ENCODE results near the gene DNM1.
A peak's percentile ranks its signal among the peaks of the same experiment; 100 is the strongest.

DNA sequence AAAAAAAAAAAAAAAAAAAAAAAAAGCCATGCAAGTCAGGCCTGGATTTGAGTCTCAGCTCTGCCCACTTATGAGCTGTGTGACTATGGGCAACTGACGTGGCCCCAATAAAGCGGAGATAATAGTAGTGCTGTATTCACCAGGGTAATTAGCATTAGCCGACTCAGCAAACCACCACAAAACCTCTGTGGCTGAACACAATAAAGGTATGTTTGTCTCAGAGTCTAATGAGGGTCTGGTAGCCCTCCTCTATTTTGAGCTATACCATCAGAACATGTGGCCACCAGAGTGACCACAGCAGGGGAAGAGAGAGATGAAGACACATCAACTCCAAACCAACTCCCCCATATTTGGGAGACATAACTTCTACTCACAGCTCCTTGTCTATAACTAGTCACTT, 88.8 kb downstream of the DNM1 start:
- TF ChIP-seq, protein P1, sequence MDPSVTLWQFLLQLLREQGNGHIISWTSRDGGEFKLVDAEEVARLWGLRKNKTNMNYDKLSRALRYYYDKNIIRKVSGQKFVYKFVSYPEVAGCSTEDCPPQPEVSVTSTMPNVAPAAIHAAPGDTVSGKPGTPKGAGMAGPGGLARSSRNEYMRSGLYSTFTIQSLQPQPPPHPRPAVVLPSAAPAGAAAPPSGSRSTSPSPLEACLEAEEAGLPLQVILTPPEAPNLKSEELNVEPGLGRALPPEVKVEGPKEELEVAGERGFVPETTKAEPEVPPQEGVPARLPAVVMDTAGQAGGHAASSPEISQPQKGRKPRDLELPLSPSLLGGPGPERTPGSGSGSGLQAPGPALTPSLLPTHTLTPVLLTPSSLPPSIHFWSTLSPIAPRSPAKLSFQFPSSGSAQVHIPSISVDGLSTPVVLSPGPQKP (IDR thresholded peaks at IDR 0.05; ENCODE audit: low read depth, low read length): no peak
- TF ChIP-seq CHD4 (IDR thresholded peaks at IDR 0.05): no peak
- TF ChIP-seq, protein P2, sequence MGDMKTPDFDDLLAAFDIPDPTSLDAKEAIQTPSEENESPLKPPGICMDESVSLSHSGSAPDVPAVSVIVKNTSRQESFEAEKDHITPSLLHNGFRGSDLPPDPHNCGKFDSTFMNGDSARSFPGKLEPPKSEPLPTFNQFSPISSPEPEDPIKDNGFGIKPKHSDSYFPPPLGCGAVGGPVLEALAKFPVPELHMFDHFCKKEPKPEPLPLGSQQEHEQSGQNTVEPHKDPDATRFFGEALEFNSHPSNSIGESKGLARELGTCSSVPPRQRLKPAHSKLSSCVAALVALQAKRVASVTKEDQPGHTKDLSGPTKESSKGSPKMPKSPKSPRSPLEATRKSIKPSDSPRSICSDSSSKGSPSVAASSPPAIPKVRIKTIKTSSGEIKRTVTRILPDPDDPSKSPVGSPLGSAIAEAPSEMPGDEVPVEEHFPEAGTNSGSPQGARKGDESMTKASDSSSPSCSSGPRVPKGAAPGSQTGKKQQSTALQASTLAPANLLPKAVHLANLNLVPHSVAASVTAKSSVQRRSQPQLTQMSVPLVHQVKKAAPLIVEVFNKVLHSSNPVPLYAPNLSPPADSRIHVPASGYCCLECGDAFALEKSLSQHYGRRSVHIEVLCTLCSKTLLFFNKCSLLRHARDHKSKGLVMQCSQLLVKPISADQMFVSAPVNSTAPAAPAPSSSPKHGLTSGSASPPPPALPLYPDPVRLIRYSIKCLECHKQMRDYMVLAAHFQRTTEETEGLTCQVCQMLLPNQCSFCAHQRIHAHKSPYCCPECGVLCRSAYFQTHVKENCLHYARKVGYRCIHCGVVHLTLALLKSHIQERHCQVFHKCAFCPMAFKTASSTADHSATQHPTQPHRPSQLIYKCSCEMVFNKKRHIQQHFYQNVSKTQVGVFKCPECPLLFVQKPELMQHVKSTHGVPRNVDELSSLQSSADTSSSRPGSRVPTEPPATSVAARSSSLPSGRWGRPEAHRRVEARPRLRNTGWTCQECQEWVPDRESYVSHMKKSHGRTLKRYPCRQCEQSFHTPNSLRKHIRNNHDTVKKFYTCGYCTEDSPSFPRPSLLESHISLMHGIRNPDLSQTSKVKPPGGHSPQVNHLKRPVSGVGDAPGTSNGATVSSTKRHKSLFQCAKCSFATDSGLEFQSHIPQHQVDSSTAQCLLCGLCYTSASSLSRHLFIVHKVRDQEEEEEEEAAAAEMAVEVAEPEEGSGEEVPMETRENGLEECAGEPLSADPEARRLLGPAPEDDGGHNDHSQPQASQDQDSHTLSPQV (IDR thresholded peaks at IDR 0.05): no peak
- no peak for TF ChIP-seq HDAC2 (IDR thresholded peaks at IDR 0.05)
- no peak for TF ChIP-seq RCOR1 (conservative IDR thresholded peaks at IDR 0.05; ENCODE audit: low read depth, low read length)
- TF ChIP-seq REST (IDR thresholded peaks at IDR 0.05; ENCODE audit: low read depth, low read length): no peak
- TF ChIP-seq CEBPB (IDR thresholded peaks at IDR 0.05; ENCODE audit: borderline replicate concordance in 1 of 2, low read depth in 2 of 2, low read length in 2 of 2): no peak
- TF ChIP-seq EP300 (IDR thresholded peaks at IDR 0.05; ENCODE audit: borderline replicate concordance in 1 of 2, control insufficient read depth in 1 of 2, low read depth in 2 of 2, low read length in 2 of 2): 0 out of 4 replicates have a peak, but pooled peaks have one; percentile 15 to 42
- no peak; the same call in 1 of the 2 replicates for TF ChIP-seq BACH1 (IDR thresholded peaks at IDR 0.05; ENCODE audit: borderline replicate concordance)
